HepG2 (cell line): ENCODE measurements around the gene INHBE.

Experiments used
- ASH2L ChIP-seq: fragments of 300-600, 200-600 bp; sonication (generic); IDR thresholded peaks from 2 replicates; pipeline ENCODE4 v1.7.0; 2017; ENCODE audit warnings: low read depth, mild to moderate bottlenecking, moderate library complexity, mixed read lengths, low read length; ENCODE audit not compliant: insufficient read length
- HOMEZ ChIP-seq: IDR thresholded peaks from 2 replicates; pipeline ENCODE4 v1.6.1; 2016; ENCODE audit warnings: low read depth
- MAX ChIP-seq: IDR thresholded peaks from 2 replicates; pipeline ENCODE4 v1.6.1; 2012; ENCODE audit warnings: inconsistent platforms
- ZMYM4 ChIP-seq: sonication (generic); formaldehyde crosslinking; IDR thresholded peaks from 2 replicates; pipeline ENCODE4 v1.8.1; 2023; ENCODE audit warnings: mild to moderate bottlenecking, missing genetic modification reagents

GRCh38 chr12:57462912-57463253 lies 7.8 kb downstream of the INHBE start:
- TF ChIP-seq HOMEZ (CRISPR knock-in tag) (no peak), MAX (no peak), ASH2L (no peak), ZMYM4 (no peak)
